GM12864 (cell line): ENCODE data around the gene CACNG4.

ENCODE experiments used
- DNase-seq: peaks from one replicate; pipeline ENCODE4 v3.0.0-alpha.2; 2011; ENCODE audit warnings: low read depth
- H3K4me3 ChIP-seq: 2 replicates; pipeline ENCODE4 v1.5.1; 2011; ENCODE audit warnings: mild to moderate bottlenecking, low read depth, low read length, control low read depth
- TF ChIP-seq, protein P1 (sequence below): IDR thresholded peaks from 2 replicates; pipeline ENCODE4 v1.5.1; 2011; ENCODE audit warnings: low read depth, mild to moderate bottlenecking, moderate library complexity, low read length, control low read depth, inconsistent platforms; ENCODE audit errors: missing control alignments

CACNG4 gene

DNA sequence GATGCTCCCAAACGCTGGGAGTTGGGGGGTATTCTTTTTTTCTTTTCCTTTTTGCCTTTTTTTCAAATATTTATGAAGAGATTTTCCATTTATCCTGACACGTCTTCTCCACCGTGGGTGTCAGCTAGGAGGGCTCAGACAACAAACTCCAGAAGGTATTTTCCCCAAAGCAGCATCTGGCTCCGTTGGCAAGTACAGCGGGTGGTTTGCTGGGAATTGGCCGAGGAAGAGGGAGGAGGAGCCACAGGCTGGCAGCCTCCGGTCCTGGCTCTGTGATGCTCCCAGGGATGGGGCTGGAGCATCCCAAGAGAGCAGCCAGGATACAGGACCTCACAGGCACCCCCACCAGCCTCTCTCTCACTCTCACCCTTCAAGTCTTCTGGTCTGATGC lies 10.9 kb upstream of the CACNG4 start:
- H3K4me3 ChIP-seq: no peak overlapping the region
- TF ChIP-seq, protein P1, sequence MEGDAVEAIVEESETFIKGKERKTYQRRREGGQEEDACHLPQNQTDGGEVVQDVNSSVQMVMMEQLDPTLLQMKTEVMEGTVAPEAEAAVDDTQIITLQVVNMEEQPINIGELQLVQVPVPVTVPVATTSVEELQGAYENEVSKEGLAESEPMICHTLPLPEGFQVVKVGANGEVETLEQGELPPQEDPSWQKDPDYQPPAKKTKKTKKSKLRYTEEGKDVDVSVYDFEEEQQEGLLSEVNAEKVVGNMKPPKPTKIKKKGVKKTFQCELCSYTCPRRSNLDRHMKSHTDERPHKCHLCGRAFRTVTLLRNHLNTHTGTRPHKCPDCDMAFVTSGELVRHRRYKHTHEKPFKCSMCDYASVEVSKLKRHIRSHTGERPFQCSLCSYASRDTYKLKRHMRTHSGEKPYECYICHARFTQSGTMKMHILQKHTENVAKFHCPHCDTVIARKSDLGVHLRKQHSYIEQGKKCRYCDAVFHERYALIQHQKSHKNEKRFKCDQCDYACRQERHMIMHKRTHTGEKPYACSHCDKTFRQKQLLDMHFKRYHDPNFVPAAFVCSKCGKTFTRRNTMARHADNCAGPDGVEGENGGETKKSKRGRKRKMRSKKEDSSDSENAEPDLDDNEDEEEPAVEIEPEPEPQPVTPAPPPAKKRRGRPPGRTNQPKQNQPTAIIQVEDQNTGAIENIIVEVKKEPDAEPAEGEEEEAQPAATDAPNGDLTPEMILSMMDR: no peak
- no peak for DNase-seq

DNA sequence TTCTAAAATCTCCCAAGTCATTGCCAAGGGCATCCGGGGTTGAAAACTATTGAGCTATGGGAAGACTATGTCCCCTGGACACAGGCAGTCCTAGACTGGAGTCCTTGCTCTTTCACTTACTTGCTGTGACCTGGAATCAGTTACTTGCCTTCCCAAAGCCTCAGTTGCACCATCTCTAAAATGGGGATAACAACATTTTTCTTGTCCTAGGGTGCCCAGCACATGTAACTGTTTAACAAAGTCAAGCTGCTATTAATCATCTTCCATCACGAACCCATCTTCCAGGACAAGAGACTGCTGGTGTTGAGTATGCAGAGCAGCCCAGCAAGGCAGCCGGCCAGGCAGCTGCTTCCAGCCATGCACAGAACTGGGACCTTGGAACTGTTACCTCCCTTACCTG lies 9.9 kb upstream of the CACNG4 start:
- H3K4me3 ChIP-seq: no peak overlapping the region
- TF ChIP-seq, protein P1: no peak
- DNase-seq: no peak

DNA sequence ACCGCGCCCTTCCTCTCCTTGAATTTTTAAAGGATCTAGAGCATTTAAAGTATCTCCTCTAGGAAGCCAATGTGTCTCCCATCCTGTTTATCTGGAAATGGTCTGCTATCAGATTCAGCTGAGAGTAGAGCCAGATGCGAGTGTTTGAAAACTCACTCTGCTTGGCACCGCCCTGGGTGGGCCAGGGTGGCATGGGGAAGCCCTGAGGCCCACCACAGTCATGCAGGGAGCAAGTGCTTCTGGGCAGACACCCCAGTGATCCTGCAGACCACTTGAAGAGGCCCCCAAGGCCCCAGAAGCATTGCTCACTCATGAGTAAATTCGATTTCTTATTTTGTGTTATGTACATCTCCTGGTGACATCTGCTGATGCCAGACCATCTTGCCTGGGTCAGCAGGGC lies 8.7 kb upstream of the CACNG4 start:
- no peak for DNase-seq
- no peak overlapping the region for H3K4me3 ChIP-seq
- TF ChIP-seq, protein P1: no peak

DNA sequence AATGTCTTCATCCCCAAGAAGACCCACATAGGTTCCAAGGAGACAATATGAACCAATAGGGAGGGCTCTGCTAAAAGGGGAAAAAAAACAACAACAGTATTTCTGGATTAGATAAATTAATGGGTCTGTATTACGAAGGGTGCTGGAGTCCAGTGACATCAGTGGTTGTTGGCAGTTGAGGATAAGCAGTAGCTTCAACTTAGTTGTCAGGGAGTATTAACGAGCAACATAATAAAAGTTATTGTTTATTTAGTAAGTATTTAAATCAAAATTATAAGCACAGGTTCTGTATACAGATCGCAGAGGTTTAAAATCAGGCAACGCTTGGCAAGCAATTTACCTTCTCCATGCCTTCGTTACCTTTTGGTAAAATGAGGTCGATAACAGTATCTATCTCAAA lies 7.6 kb upstream of the CACNG4 start:
- H3K4me3 ChIP-seq: no peak overlapping the region
- TF ChIP-seq, protein P1: no peak
- DNase-seq: no peak

DNA sequence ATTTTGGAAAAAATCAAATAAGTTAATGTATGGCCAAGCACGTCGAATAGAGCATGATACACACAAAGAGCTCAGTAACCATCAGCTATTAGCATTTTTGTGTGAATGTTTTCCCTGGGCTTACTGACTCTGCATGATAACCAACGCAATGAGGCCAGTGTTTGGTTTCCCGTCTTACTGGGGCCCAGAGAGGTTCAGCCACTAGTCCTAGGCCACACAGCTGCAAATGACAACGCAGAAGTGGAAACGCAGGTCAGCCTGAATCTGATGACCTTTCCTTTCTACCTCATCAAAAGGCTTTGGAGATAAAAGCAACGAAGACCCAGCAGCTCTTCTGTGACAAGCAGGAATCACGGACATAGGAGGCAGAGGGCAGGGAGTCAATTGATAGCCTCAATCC lies 7.2 kb upstream of the CACNG4 start:
- H3K4me3 ChIP-seq: no peak overlapping the region
- DNase-seq: no peak

DNA sequence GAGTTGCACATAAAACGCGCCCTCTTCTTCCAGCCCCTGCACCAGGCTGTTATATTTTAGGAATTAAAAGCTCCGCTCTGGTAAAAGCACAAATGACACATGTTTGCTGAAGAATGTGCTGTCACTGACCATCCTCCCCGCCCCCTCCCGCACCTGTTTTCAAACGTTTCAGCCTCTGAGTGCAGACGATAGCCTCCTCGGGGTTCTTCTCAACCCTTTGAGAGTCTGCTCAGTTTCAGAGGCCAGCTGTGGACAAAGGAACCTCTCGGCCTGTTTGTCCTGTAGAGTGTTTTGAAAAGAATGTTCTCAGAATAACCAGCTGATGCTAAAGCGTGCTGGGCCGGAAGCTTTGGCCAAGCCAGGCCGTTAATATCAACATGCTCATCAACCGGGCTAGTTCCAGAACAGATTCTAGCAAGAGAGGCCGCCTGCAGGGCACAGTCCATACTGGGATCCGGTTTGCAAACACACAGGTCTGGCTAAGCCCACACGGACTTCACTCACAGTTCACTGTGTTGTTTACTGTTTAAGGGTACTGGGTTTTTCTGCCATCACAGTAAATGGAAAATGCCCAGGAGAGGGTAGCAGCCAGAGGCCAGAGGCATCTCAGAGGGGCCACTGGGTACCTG lies 6.4 kb upstream of the CACNG4 start:
- no peak for DNase-seq
- H3K4me3 ChIP-seq: no peak overlapping the region
- TF ChIP-seq, protein P1: no peak

More for the DNA sequence above, 7.2 kb upstream of the CACNG4 start:
- TF ChIP-seq, protein P1: no peak
